ENCODE data around the gene HECTD2. TPM values are rescaled to one million over a fixed set of nuclear protein-coding genes. Genes with fewer than 3 reads are reported as not detected.

The HECTD2 gene
- total RNA-seq, 1 experiment from 2014 or later, result 11.5 TPM

DNA sequence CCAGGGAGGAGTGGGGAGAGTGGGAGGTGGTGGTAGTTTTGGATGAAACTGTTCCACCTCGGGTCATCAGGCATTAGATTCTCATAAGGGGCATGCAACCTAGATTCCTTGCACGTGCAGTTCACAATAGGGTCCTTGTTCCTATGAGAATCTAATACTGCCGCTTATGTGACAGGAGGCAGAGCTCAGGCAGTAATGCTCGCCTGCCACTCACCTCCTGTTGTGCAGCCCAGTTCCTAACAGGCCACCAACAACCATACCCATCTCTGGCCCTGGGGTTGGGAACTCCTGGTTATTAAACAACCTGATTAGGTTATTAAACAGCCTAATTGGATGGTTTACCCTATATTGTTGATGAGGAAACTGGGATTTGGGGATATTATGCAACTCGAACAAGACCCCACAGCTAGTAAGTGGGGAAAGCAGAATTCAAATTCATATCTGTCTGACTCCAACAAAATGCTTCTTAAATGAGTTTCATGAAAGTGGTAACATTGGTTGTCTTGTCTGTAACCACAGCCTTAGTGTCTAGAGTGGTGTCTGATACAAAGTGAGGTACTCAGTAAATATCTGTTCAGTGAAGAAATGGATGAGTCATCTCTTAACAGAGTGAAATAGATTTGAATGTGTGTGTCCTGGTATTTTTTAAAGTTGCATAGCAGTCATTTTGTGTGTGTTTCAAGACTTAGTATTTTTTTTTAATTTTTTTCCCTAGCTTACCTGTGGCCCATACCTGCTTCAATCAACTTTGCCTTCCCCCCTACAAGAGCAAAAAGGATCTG lies 101.6 kb downstream of the HECTD2 start:
- intact Hi-C loops (cut with micrococcal nuclease; ENCODE audit: unreplicated experiment), result no loop called here
- H3K27me3 ChIP-seq (ENCODE audit: control insufficient read depth, insufficient read depth, low read length), result no peaks in the 10 kb centered on the region
- BruUV-seq (replicated peaks), result no TSS peak
- CTCF ChIA-PET, result interaction anchor here (0.5 kb wide), 1 partner anchor 705 kb away, joined by 5 read pairs; no protein-coding TSS in a partner anchor
- H3K27ac ChIP-seq (ENCODE audit: low read length), result no peak overlapping the region
- H3K4me1 ChIP-seq (ENCODE audit: control insufficient read depth, insufficient read depth, low read length), result no peaks in the 10 kb centered on the region
- TF ChIP-seq, protein P1, sequence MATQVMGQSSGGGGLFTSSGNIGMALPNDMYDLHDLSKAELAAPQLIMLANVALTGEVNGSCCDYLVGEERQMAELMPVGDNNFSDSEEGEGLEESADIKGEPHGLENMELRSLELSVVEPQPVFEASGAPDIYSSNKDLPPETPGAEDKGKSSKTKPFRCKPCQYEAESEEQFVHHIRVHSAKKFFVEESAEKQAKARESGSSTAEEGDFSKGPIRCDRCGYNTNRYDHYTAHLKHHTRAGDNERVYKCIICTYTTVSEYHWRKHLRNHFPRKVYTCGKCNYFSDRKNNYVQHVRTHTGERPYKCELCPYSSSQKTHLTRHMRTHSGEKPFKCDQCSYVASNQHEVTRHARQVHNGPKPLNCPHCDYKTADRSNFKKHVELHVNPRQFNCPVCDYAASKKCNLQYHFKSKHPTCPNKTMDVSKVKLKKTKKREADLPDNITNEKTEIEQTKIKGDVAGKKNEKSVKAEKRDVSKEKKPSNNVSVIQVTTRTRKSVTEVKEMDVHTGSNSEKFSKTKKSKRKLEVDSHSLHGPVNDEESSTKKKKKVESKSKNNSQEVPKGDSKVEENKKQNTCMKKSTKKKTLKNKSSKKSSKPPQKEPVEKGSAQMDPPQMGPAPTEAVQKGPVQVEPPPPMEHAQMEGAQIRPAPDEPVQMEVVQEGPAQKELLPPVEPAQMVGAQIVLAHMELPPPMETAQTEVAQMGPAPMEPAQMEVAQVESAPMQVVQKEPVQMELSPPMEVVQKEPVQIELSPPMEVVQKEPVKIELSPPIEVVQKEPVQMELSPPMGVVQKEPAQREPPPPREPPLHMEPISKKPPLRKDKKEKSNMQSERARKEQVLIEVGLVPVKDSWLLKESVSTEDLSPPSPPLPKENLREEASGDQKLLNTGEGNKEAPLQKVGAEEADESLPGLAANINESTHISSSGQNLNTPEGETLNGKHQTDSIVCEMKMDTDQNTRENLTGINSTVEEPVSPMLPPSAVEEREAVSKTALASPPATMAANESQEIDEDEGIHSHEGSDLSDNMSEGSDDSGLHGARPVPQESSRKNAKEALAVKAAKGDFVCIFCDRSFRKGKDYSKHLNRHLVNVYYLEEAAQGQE (IDR thresholded peaks at IDR 0.05; ENCODE audit: insufficient read depth in 1 of 2, low read depth in 2 of 2, low read length in 1 of 2), result no peak
- no peak for TF ChIP-seq SIN3A (IDR thresholded peaks at IDR 0.05; ENCODE audit: borderline replicate concordance, insufficient read depth, low read depth, low read length)
- TF ChIP-seq, protein P2, sequence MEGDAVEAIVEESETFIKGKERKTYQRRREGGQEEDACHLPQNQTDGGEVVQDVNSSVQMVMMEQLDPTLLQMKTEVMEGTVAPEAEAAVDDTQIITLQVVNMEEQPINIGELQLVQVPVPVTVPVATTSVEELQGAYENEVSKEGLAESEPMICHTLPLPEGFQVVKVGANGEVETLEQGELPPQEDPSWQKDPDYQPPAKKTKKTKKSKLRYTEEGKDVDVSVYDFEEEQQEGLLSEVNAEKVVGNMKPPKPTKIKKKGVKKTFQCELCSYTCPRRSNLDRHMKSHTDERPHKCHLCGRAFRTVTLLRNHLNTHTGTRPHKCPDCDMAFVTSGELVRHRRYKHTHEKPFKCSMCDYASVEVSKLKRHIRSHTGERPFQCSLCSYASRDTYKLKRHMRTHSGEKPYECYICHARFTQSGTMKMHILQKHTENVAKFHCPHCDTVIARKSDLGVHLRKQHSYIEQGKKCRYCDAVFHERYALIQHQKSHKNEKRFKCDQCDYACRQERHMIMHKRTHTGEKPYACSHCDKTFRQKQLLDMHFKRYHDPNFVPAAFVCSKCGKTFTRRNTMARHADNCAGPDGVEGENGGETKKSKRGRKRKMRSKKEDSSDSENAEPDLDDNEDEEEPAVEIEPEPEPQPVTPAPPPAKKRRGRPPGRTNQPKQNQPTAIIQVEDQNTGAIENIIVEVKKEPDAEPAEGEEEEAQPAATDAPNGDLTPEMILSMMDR (IDR thresholded peaks at IDR 0.05), result no peak
- no peak for TF ChIP-seq POLR2AphosphoS5 (IDR thresholded peaks at IDR 0.05; ENCODE audit: low read depth, low read length)
- TF ChIP-seq TCF7L2 (IDR thresholded peaks at IDR 0.05; ENCODE audit: low read depth, low read length), result no peak
- DNase-seq (ENCODE audit: low read depth, low spot score), result no peak
- H3K4me3 ChIP-seq (ENCODE audit: low read depth in 2 of 2, low read length in 2 of 2), result no peak overlapping the region
- H3K36me3 ChIP-seq (ENCODE audit: control insufficient read depth, insufficient read depth, low read length), result no peaks in the 10 kb centered on the region
- in situ Hi-C loops (cut with HindIII; ENCODE audit: low pct_unique_long_range_greater_than_20kb, low sequenced_read_pairs), result no loop called here
- POLR2A ChIA-PET, result no interaction called here
- no peaks in the 10 kb centered on the region for H3K9me3 ChIP-seq (ENCODE audit: control insufficient read depth, insufficient read depth, low read depth, low read length)
- ATAC-seq, result no peak

DNA sequence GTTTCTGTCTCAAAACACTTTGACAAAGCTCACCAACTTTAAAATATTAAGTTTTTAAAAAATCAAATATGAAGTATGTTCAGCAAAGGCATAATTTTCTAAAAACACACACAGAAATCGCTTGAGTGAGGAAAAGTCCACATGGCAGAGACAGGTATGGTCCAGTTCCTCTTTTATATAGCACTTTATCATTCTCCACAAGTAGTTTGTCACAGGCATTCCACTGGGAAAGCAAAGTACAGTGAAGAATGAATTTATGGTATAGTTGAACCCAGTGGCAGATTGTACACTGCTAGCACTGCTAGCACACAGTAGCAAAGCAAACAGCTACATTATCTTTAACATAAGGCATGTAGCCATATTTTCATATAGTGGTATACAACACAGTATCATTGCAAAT lies 102.3 kb downstream of the HECTD2 start:
- Histone ChIP-seq H3K27me3 (ENCODE audit: control insufficient read depth, insufficient read depth, low read length) (no peaks in the 10 kb centered on the region), H3K27ac (ENCODE audit: low read length) (no peak overlapping the region), H3K36me3 (ENCODE audit: control insufficient read depth, insufficient read depth, low read length) (no peaks in the 10 kb centered on the region), H3K9me3 (ENCODE audit: control insufficient read depth, insufficient read depth, low read depth, low read length) (peaks cover 2% of the 10 kb centered on the region; the same call in 1 of the 2 replicates), H3K4me3 (ENCODE audit: low read depth in 2 of 2, low read length in 2 of 2) (no peak overlapping the region), H3K4me1 (ENCODE audit: control insufficient read depth, insufficient read depth, low read length) (no peaks in the 10 kb centered on the region)
- ATAC-seq (no peak), DNase-seq (ENCODE audit: low read depth, low spot score) (no peak)
- POLR2A ChIA-PET, result no interaction called here
- intact Hi-C loops (cut with micrococcal nuclease; ENCODE audit: unreplicated experiment) (no loop called here), in situ Hi-C loops (cut with HindIII; ENCODE audit: low pct_unique_long_range_greater_than_20kb, low sequenced_read_pairs) (no loop called here)
- BruUV-seq (replicated peaks), result no TSS peak
- TF ChIP-seq, protein P1 (IDR thresholded peaks at IDR 0.05; ENCODE audit: insufficient read depth in 1 of 2, low read depth in 2 of 2, low read length in 1 of 2), result no peak
- TF ChIP-seq, protein P2 (IDR thresholded peaks at IDR 0.05), result no peak
- TF ChIP-seq SIN3A (IDR thresholded peaks at IDR 0.05; ENCODE audit: borderline replicate concordance, insufficient read depth, low read depth, low read length), result no peak
- TF ChIP-seq TCF7L2 (IDR thresholded peaks at IDR 0.05; ENCODE audit: low read depth, low read length), result no peak
- no peak for TF ChIP-seq POLR2AphosphoS5 (IDR thresholded peaks at IDR 0.05; ENCODE audit: low read depth, low read length)
- CTCF ChIA-PET, result interaction anchor here (0.5 kb wide), 1 partner anchor 704 kb away, joined by 5 read pairs; no protein-coding TSS in a partner anchor
